ENCODE measurements around the gene CRIM1.

CRIM1 gene

DNA sequence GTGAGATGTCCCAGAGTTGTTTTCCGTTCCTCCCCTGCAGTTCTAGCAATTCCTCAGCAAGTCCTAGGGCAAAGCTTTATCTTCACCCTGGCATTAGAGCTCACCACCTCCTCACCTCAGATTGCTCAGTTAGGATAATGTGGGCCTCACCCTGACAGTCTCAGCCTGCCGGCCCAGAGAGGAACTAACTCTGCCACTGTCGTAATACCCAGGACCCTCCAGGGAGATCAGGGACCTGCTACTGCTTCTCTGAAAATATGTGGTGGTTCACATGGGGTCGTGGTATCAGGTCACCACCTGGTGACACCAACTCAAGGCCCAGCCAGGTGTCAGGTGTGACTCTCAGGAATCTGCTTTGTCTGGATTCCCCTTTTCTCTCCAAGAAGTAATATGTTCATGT lies 121.7 kb downstream of the CRIM1 start:
- no peak overlapping the region for H3K27ac ChIP-seq (replicated peaks; ENCODE audit: low read length)
- no peak overlapping the region for H3K23ac ChIP-seq (ENCODE audit: low read depth, low read length, poor library complexity)
- DNase-seq (ENCODE audit: low spot score) = no peak

DNA sequence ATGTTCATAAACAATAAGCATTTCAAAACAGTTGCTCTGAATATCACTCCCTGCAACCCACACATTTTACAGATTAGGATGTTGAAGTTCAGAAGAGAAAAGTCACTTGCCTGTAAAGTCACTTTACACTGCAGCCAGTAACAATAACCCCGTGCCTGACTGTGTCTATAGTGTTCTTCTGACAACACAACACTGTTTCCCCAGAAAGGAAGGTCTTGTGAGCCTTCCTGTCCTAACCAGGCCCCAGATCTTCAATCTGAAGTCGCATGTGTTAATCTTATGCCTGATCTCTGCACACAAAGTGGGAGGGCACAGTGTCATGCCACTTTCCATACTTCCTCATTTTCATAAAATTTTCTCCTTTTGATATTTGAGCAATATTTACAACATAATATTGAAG lies 122.2 kb downstream of the CRIM1 start:
- H2BK12ac ChIP-seq (ENCODE audit: low read length) = no peak overlapping the region
- peaks cover 25 to 40% of the 10 kb centered on the region in 2 donors for H3K36me3 ChIP-seq (replicated peaks in 1 of 2; ENCODE audit: control insufficient read depth in 2 of 2, insufficient read depth in 2 of 2, low read length in 2 of 2)
- H3K79me1 ChIP-seq (ENCODE audit: low read depth, low read length) = no peaks in the 10 kb centered on the region
- no peaks in the 10 kb centered on the region for H3K4me1 ChIP-seq (ENCODE audit: control insufficient read depth in 2 of 2, insufficient read depth in 1 of 2, low read depth in 1 of 2, low read length in 2 of 2)
- H4K91ac ChIP-seq (ENCODE audit: low read depth, low read length, poor library complexity) = no peak overlapping the region
- H3K23ac ChIP-seq (ENCODE audit: low read depth, low read length, poor library complexity) = no peak overlapping the region
- H3K9me3 ChIP-seq (replicated peaks in 1 of 2; ENCODE audit: control insufficient read depth in 2 of 2, insufficient read depth in 1 of 2, low read depth in 1 of 2, low read length in 2 of 2) = peaks cover 2 to 32% of the 10 kb centered on the region in 2 donors
- no CpG with 5 or more reads among the region's 2 CpGs for WGBS, 2 donors (ENCODE audit: extremely low coverage in 2 of 2, insufficient read length in 2 of 2, insufficient replicate concordance in 1 of 2)
- no peak overlapping the region for H2BK120ac ChIP-seq (ENCODE audit: low read depth, low read length)
- peak overlapping the region in 1 of 2 donors; percentile 58 for H3K4me3 ChIP-seq (ENCODE audit: low read length in 2 of 2)
- no peak overlapping the region for H4K8ac ChIP-seq (ENCODE audit: low read depth, low read length)
- H3K27ac ChIP-seq (replicated peaks; ENCODE audit: low read length) = no peak overlapping the region
- no peak overlapping the region for H2AK5ac ChIP-seq (ENCODE audit: low read depth, low read length)
- H3K14ac ChIP-seq (ENCODE audit: low read length) = no peak overlapping the region
- no peak overlapping the region for H3K4ac ChIP-seq (ENCODE audit: low read length)
- no peak overlapping the region for H3K4me2 ChIP-seq (ENCODE audit: insufficient read depth, low read length, poor library complexity, severe bottlenecking)
- H2BK15ac ChIP-seq (ENCODE audit: low read length) = no peak overlapping the region
- H3K27me3 ChIP-seq (ENCODE audit: control insufficient read depth in 3 of 3, insufficient read depth in 3 of 3, low read depth in 1 of 3, low read length in 3 of 3) = no peaks in the 10 kb centered on the region
- H2BK5ac ChIP-seq (ENCODE audit: low read length) = no peak overlapping the region
- no peak overlapping the region for H3K9ac ChIP-seq (ENCODE audit: low read depth, low read length, poor library complexity)
- no peak overlapping the region for H3K18ac ChIP-seq (ENCODE audit: low read length)
- DNase-seq (ENCODE audit: low spot score) = no peak
- no peak overlapping the region for H2AFZ ChIP-seq (ENCODE audit: low read length)

More for the DNA sequence above, 121.7 kb downstream of the CRIM1 start:
- Histone ChIP-seq H3K4me1 (ENCODE audit: control insufficient read depth in 2 of 2, insufficient read depth in 1 of 2, low read depth in 1 of 2, low read length in 2 of 2) (no peaks in the 10 kb centered on the region), H2BK120ac (ENCODE audit: low read depth, low read length) (no peak overlapping the region), H3K4me2 (ENCODE audit: insufficient read depth, low read length, poor library complexity, severe bottlenecking) (no peak overlapping the region), H3K9me3 (replicated peaks in 1 of 2; ENCODE audit: control insufficient read depth in 2 of 2, insufficient read depth in 1 of 2, low read depth in 1 of 2, low read length in 2 of 2) (peaks cover 2 to 32% of the 10 kb centered on the region in 2 donors), H3K14ac (ENCODE audit: low read length) (no peak overlapping the region), H3K27me3 (ENCODE audit: control insufficient read depth in 3 of 3, insufficient read depth in 3 of 3, low read depth in 1 of 3, low read length in 3 of 3) (no peaks in the 10 kb centered on the region), H3K9ac (ENCODE audit: low read depth, low read length, poor library complexity) (no peak overlapping the region), H3K4ac (ENCODE audit: low read length) (no peak overlapping the region), H3K36me3 (replicated peaks in 1 of 2; ENCODE audit: control insufficient read depth in 2 of 2, insufficient read depth in 2 of 2, low read length in 2 of 2) (peaks cover 27 to 40% of the 10 kb centered on the region in 2 donors), H2BK5ac (ENCODE audit: low read length) (no peak overlapping the region), H3K18ac (ENCODE audit: low read length) (no peak overlapping the region), H3K4me3 (ENCODE audit: low read length in 2 of 2) (no peak overlapping the region), H2BK15ac (ENCODE audit: low read length) (no peak overlapping the region), H4K8ac (ENCODE audit: low read depth, low read length) (peak overlapping the region; percentile 4), H3K79me1 (ENCODE audit: low read depth, low read length) (no peaks in the 10 kb centered on the region), H4K91ac (ENCODE audit: low read depth, low read length, poor library complexity) (no peak overlapping the region), H2AFZ (ENCODE audit: low read length) (no peak overlapping the region), H2BK12ac (ENCODE audit: low read length) (no peak overlapping the region), H2AK5ac (ENCODE audit: low read depth, low read length) (no peak overlapping the region)
- WGBS, 2 donors (ENCODE audit: extremely low coverage in 2 of 2, insufficient read length in 2 of 2, insufficient replicate concordance in 1 of 2) = no CpG with 5 or more reads among the region's 4 CpGs

DNA sequence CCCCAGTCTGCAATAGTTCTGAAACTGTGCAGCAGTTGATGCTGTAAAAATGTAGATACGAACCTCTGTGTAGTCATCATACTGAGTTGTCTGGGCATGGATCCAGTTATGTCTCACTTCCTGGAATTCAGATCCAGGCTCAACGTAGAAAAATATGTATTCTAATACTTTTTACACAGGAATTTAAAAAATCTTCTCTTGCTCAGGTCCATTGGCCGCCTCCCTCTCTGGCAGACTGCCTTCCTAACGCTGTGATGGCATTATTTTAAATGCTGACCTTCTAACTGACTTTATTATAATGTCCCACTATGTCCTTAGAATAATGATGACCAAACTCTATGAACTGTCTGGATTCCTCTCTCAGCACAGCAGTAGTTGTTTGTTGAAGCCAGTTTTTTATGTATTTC lies 122.8 kb downstream of the CRIM1 start:
- H3K9ac ChIP-seq (ENCODE audit: low read depth, low read length, poor library complexity) = no peak overlapping the region
- no peak overlapping the region for H3K27ac ChIP-seq (replicated peaks; ENCODE audit: low read length)
- no peak overlapping the region for H2AFZ ChIP-seq (ENCODE audit: low read length)
- H2BK15ac ChIP-seq (ENCODE audit: low read length) = no peak overlapping the region
- H3K4me3 ChIP-seq (ENCODE audit: low read length in 2 of 2) = no peak overlapping the region
- H3K14ac ChIP-seq (ENCODE audit: low read length) = no peak overlapping the region
- no peaks in the 10 kb centered on the region for H3K27me3 ChIP-seq (ENCODE audit: control insufficient read depth in 3 of 3, insufficient read depth in 3 of 3, low read depth in 1 of 3, low read length in 3 of 3)
- H2BK5ac ChIP-seq (ENCODE audit: low read length) = no peak overlapping the region
- H3K36me3 ChIP-seq (replicated peaks in 1 of 2; ENCODE audit: control insufficient read depth in 2 of 2, insufficient read depth in 2 of 2, low read length in 2 of 2) = peaks cover 25 to 40% of the 10 kb centered on the region in 2 donors
- no peak overlapping the region for H2AK5ac ChIP-seq (ENCODE audit: low read depth, low read length)
- no peak overlapping the region for H3K4ac ChIP-seq (ENCODE audit: low read length)
- H3K23ac ChIP-seq (ENCODE audit: low read depth, low read length, poor library complexity) = no peak overlapping the region
- DNase-seq (ENCODE audit: low spot score) = no peak
- no peak overlapping the region for H2BK12ac ChIP-seq (ENCODE audit: low read length)
- no peaks in the 10 kb centered on the region for H3K4me1 ChIP-seq (ENCODE audit: control insufficient read depth in 2 of 2, insufficient read depth in 1 of 2, low read depth in 1 of 2, low read length in 2 of 2)
- no peak overlapping the region for H3K18ac ChIP-seq (ENCODE audit: low read length)
- no CpG with 5 or more reads among the region's 4 CpGs for WGBS, 2 donors (ENCODE audit: extremely low coverage in 2 of 2, insufficient read length in 2 of 2, insufficient replicate concordance in 1 of 2)
- H4K91ac ChIP-seq (ENCODE audit: low read depth, low read length, poor library complexity) = no peak overlapping the region
- peaks cover 2 to 27% of the 10 kb centered on the region in 2 donors for H3K9me3 ChIP-seq (replicated peaks in 1 of 2; ENCODE audit: control insufficient read depth in 2 of 2, insufficient read depth in 1 of 2, low read depth in 1 of 2, low read length in 2 of 2)
- H3K79me1 ChIP-seq (ENCODE audit: low read depth, low read length) = no peaks in the 10 kb centered on the region
- no peak overlapping the region for H2BK120ac ChIP-seq (ENCODE audit: low read depth, low read length)
- H3K4me2 ChIP-seq (ENCODE audit: insufficient read depth, low read length, poor library complexity, severe bottlenecking) = no peak overlapping the region
- no peak overlapping the region for H4K8ac ChIP-seq (ENCODE audit: low read depth, low read length)

DNA sequence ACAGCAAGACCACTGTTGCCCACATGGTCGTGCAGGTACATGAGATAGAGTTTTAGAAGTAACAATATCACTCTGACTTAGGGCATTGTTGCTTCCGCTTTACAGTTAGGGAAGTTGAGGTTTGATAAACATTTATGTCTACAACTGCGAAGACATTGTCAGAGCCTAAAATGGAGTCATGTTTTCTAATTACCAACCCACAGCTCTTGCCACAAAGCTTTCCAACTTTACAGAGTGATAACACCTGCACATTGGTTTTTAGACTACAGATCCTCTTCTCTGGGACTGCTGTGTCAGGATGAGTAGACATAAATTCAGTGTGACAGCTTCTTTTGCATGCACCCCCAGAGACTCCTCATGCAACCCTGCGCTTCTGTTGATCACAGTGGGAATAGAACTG lies 123.4 kb downstream of the CRIM1 start:
- Histone ChIP-seq H3K9me3 (replicated peaks in 1 of 2; ENCODE audit: control insufficient read depth in 2 of 2, insufficient read depth in 1 of 2, low read depth in 1 of 2, low read length in 2 of 2) (peaks cover 2 to 27% of the 10 kb centered on the region in 2 donors), H3K9ac (ENCODE audit: low read depth, low read length, poor library complexity) (no peak overlapping the region), H3K23ac (ENCODE audit: low read depth, low read length, poor library complexity) (no peak overlapping the region), H3K18ac (ENCODE audit: low read length) (no peak overlapping the region), H3K36me3 (replicated peaks in 1 of 2; ENCODE audit: control insufficient read depth in 2 of 2, insufficient read depth in 2 of 2, low read length in 2 of 2) (peaks cover 27 to 40% of the 10 kb centered on the region in 2 donors), H3K4me2 (ENCODE audit: insufficient read depth, low read length, poor library complexity, severe bottlenecking) (no peak overlapping the region), H3K27ac (replicated peaks; ENCODE audit: low read length) (no peak overlapping the region), H2AK5ac (ENCODE audit: low read depth, low read length) (no peak overlapping the region), H3K4ac (ENCODE audit: low read length) (no peak overlapping the region), H3K4me3 (ENCODE audit: low read length in 2 of 2) (no peak overlapping the region), H2BK15ac (ENCODE audit: low read length) (no peak overlapping the region), H4K8ac (ENCODE audit: low read depth, low read length) (no peak overlapping the region), H3K4me1 (ENCODE audit: control insufficient read depth in 2 of 2, insufficient read depth in 1 of 2, low read depth in 1 of 2, low read length in 2 of 2) (no peaks in the 10 kb centered on the region), H2BK12ac (ENCODE audit: low read length) (no peak overlapping the region), H2BK5ac (ENCODE audit: low read length) (no peak overlapping the region), H2BK120ac (ENCODE audit: low read depth, low read length) (no peak overlapping the region), H3K79me1 (ENCODE audit: low read depth, low read length) (no peaks in the 10 kb centered on the region), H4K91ac (ENCODE audit: low read depth, low read length, poor library complexity) (no peak overlapping the region), H3K14ac (ENCODE audit: low read length) (no peak overlapping the region), H3K27me3 (ENCODE audit: control insufficient read depth in 3 of 3, insufficient read depth in 3 of 3, low read depth in 1 of 3, low read length in 3 of 3) (no peaks in the 10 kb centered on the region), H2AFZ (ENCODE audit: low read length) (no peak overlapping the region)
- no peak for DNase-seq (ENCODE audit: low spot score)
- WGBS, 2 donors (ENCODE audit: extremely low coverage in 2 of 2, insufficient read length in 2 of 2, insufficient replicate concordance in 1 of 2) = no CpG with 5 or more reads among the region's 4 CpGs
